GM18909 (cell line): ENCODE data around the gene SPAAR.
"Not testable (repeated sequence)": the region's sequence is repeated elsewhere in the genome, so short reads cannot be mapped to it uniquely, and the experiment has no call there.

ENCODE experiments used
- ATAC-seq: cut with Tn5 transposase; IDR thresholded peaks from one replicate; pipeline ENCODE4 v1.9.1; 2021; ENCODE audit warnings: mild to moderate bottlenecking; ENCODE audit not compliant: unreplicated experiment, poor library complexity

Gene SPAAR

DNA sequence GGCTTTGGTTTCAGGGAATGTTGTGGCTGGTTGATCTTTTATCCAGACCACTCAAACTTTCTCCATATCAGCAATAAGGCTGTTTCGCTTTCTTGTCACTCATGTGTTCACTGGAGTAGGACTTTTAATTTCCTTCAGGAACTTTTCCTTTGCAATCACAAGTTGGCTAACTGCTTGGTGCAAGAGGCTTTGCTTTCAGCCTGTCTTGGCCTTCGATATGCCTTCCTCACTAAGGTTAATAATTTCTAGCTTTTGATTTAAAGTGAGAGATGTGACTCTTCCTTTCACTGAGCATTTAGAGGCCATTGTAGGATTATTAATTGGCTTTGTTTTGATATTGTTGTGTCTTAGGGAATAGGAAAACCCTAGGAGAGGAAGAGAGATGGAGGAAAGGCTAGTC is 10.3 kb upstream of the SPAAR start:
- ATAC-seq, result no peak

DNA sequence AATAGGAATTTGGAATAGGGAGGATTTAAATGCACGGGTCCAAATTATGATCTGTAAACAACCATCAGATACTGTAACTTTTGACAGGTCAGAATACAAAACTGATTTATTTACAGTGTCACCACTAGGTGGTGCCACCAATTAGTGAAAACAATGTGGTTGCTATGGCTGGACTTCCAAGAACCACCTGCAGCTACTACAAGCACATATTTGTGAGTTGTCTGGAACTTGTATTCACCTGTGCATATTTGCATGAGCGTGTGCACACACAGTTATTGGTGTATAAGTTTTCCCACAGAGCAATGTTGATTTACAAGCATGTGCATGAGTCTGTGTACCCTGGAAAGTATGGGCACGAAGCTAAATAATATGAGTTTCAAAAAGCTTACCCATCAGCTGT is 6.2 kb upstream of the SPAAR start:
- no peak for ATAC-seq

DNA sequence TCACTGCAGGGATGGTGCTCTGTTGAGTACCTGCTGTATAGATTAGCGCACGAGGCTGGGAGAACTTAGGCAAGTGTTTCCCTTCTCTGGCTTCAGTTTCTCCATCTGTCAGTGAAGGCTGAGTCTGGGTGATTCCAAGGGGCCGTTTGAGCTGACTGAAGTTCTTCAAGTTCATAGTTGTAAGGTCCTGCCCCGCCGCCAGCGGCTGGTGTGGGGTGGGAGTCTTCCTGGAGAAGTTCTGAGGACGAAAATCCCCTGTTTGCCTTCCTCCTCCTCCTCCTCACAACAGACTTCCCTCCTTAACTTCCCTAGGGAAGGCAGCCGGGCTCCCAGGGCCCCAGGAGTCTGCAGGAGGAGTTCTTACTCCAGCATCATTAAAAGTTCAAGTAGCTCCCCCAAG is 5.0 kb upstream of the SPAAR start:
- no peak for ATAC-seq

DNA sequence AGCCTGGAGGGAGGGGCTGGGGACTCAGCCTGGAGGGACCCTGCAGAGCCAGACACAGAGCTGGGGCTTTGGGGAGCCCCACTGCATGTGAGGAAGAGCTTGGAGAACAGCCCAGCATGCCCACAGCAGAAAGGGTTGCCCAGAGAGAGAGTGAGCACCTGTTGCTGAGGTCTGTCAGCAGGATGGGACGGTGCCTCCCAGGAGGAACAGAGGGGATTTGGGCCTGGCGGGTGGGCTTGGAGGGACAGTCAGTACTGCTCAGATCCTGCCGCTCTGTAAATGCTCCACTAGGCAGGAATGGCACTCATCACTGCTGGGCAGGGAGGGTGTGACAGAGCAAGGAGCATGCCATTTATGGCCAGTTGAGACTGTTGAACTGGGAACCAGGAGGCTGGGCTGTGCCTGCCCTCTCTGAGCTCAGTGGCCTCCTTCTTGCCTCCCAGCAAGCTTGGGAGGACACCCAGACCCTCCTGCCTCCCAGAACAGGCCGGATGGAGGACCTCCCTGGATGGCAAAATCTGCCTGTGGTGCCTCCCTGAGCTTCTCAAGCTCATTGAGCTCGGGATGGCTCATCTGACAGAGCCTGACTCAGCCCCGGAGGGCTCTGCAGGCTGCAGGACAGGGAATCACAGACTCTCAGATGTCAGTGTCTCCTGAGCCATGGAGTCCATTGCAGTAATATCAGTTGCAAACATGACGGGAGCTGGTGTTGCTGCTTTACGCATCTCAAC is 4.1 kb upstream of the SPAAR start:
- no peak for ATAC-seq

DNA sequence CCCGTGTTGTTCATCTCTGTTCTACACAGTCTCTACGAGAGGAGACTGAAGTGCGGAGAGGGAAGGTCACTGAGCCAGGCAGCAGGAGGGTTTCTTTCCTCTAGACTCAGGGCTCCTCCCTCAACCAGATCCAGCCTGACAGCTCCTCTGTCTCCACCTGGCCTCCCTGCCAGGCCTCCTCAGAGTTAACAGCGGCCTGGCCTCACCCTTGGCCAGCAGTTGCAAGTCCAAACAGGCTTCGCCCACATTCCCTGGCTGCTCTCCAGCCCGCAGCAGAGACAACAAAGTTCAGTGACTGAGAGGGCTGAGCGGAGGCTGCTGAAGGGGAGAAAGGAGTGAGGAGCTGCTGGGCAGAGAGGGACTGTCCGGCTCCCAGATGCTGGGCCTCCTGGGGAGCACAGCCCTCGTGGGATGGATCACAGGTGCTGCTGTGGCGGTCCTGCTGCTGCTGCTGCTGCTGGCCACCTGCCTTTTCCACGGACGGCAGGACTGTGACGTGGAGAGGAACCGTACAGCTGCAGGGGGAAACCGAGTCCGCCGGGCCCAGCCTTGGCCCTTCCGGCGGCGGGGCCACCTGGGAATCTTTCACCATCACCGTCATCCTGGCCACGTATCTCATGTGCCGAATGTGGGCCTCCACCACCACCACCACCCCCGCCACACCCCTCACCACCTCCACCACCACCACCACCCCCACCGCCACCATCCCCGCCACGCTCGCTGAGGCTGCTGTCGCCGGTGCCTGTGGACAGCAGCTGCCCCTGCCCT is 3.2 kb upstream of the SPAAR start, which contains the start of gene HRCT1:
Gene HRCT1 (plus strand): TSS at position 291 of the 768 bp plus-strand sequence. CDS start 86 bp downstream, at position 377.
- ATAC-seq, result no peak

DNA sequence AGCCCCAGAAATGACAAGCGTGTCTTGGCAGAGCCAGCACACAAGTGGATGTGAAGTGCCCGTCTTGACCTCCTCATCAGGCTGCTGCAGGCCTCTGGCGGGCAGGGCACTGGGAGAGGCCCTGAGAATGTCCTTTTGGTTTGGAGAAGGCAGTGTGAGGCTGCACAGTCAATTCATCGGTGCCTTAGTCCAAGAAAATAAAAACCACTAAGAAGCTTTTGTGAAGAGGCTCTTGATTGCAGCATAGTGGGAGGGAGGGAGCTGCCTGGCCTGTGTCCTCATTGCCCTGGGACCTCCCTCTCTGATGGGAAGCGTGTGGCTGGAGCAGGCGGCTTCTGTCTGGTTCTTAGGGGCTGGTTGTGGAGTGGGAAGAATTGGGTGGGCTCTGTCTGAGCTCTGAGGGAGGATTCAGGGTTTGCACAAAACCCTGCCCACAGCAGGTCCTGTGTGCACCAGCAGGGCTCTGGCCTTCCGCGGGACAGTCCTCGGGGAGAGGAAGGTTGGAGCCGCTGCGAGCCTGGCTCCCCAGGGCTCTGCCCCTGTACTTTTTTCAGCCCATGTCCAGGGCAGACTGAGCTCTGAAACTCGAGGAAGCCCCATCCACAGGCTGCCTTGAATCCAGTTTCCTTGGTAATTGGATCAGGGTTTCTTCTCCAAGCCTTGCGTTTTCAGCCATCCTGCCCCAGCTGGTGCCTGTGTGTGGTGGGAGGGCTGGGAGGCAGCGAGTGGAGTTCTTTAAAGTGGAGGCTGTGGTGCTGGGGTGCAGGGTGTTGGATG is 2.2 kb upstream of the SPAAR start:
- ATAC-seq, result no peak

DNA sequence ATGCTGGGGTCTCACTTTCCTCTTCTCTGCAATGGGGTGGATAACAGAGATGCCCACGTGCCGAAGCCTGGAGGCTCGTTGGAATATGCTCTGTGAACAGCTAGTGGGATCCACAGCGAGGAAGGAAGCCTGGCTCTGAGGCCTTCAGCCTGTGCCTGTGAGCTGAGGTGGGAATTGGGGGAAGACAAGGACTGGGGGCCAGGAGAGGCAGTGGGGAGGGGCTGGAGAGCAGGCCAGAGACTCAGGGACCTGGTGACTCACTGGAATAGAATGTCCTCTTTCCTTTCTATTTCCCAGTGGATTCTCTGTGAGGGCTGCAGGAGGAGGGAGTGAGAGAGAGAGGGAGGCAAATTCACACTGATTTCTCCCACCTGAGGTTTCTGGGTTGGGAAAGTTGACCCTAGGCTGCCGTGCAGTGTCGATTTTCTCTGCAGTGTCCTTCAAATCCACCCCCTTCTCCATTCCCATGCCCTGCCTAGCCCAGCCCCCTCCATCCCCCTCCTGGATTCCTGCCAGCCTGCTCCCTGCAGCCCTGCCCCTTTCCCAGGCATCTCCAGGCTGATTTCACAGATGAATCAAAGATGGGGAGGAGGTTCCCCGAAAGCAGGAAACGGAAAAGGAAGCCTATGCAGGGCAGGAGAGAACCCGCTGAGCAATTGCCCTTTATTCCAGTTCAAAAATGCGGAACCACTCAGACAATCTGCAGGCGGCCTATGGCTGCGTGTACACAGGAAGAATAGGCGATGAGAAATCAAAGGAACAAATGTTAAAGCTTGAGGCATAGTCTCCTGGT is 1.4 kb upstream of the SPAAR start:
- ATAC-seq, result no peak

DNA sequence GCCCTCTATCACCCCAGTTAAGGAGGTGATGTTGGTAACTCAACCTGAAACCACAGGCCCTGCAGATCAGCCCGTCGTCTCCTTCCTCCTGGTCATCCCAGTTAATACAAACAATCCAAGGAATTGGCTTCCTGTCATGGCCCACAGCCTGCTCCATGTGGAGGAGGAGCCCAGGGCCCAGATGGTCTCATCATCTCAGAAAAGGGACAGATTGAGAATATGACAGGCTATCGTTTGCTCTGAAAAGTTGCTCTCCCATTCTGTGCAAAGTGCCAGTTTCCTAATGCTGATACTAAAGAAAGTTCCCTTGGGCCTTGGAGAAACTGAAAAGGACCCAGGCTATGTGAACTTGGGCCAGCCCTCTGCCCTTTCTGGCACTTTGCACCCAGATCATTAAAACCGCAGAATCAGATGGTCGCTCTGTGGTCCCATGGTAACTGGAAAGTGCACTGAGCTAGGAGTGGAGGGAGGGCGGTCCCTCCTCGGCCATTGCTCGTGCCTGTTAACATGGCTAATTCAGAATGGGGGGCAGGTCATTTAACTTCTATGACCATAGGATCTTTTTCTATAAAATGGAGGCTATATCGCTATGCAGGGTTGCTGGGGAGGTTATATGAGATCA is 675 bp upstream of the SPAAR start:
- ATAC-seq, result no peak

DNA sequence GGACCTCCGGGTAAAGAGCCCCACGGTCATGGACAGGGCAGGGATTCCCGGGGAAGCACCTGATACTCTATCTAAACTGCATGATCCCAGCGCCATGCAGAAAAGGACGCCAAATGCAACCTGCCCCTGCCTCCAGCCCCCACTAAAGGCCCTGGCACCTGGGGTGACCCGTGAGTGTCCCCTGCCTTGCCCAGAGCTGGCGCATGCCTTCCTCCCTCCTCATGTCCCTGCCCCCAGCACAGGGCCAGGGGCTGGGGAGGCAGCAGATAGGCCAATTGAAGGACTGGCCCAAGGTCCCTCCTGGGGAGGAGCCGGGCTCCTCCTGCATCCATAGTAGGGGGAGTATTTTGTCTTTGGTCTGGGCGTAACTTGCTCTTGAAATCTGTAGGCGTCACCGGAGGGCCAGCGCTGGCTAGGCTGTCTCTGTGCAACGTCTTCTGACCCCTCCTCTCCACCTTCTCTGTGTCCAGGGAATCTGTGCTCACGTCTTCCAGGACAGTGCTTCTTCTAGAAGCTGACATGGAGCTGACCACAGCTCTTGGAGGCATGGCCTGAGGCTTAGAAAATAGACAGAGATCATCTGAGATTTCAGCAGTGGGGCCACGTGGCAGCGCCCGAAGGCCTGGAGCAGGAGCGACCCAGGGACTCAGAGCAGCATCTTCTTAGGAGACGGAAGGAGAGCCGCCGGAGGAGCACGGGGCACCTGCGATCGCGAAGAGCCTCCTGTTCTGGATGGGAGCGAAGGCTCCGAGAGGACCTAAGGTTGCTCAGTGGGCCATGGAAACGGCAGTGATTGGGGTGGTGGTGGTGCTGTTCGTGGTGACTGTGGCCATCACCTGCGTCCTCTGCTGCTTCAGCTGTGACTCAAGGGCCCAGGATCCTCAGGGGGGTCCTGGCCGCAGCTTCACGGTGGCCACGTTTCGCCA is 660 bp downstream of the SPAAR start:
- no peak for ATAC-seq

DNA sequence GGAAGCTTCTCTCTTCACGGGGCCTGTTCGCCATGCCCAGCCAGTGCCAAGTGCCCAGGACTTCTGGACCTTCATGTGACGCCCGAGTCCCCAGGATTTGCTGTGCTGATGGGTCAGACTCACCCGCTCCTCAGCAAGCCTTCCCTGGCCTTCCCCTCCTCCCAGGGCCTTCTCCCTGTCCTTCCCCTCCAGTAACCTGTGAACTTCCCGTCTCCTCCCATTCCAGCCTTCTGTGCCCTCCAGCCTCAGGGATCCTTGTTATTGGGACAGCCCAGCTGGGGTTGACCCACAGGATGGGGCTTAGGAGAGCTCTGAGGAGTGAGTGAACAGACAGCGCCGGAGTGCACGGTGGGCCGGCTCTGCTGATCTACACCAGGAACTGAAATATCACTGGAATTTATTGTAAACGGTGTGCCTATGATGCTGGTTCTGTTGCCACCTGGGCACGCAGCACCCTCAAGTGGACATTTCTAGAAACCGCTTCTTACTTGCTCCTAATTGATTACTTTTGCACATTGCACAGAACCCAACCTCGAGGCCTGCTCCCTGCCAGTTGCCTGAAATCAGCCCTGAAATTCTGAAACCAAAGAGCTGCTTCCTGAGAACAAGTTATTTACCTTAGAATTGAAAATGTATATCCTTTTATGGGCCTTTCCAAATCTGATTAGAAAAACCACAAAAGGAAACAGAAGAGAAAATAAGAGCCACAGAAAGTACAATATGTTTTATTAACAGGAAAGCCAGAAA is 1.5 kb downstream of the SPAAR start:
- ATAC-seq, result no peak

DNA sequence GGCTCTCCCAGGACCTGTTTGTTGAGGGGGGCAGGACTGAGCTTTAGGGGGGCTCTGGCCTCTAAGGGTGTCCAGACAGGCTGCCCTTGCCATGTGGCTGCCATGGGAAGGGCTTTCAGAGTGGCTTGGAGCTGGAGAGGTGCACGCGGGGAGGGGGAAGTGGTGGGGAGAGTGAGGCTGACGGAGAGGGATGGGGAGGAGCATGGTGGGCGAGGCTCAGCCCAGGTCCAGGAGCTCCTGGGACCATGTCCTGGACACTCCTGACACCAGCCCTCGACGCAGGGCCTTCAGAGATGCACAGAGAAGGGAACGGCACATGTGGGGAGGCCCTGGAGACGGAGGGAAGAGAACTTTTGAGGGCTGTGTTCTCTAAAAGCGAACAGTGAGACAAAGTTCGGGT is 2.4 kb downstream of the SPAAR start:
- ATAC-seq, result no peak

DNA sequence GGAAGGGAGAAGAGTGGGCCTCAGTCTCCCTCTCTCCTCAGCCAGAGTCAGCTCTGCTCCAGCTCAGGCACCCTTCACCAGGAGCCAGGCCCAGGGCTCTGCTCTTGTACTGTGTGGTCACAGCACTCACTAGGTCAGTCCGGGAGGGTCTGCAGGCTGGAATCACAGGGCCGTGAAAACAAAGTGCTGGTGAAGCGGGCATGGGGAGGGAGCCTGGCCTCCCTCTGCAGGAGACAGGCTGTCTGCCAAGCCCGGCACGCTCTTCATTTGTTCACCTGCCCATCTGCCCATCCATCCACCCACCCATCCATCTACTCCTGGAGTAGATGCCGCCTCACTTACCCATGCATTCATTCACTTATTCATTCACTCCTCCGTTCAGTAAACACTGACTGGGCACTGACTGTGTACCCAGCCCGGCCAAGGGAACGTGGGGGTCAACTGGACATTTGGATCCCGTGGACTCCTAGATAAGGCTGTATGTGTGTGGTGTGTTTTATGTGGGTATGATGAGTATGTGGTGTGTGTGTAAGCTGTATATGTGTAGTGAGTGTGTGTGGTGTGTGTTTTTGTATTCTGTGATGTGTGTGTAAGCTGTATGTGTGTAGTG is 3.6 kb downstream of the SPAAR start:
- no peak for ATAC-seq

DNA sequence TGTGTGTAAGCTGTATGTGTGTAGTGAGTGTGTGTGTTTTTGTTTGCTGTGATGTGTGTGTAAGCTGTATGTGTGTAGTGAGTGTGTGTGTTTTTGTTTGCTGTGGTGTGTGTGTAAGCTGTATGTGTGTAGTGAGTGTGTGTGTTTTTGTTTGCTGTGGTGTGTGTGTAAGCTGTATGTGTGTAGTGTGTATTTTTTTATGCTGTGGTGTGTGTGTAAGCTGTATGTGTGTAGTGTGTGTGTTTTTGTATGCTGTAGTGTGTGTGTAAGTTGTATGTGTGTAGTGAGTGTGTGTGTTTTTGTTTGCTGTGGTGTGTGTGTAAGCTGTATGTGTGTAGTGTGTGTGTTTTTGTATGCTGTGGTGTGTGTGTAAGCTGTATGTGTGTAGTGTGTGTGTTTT is 4.1 kb downstream of the SPAAR start:
- ATAC-seq, result not testable (repeated sequence)

DNA sequence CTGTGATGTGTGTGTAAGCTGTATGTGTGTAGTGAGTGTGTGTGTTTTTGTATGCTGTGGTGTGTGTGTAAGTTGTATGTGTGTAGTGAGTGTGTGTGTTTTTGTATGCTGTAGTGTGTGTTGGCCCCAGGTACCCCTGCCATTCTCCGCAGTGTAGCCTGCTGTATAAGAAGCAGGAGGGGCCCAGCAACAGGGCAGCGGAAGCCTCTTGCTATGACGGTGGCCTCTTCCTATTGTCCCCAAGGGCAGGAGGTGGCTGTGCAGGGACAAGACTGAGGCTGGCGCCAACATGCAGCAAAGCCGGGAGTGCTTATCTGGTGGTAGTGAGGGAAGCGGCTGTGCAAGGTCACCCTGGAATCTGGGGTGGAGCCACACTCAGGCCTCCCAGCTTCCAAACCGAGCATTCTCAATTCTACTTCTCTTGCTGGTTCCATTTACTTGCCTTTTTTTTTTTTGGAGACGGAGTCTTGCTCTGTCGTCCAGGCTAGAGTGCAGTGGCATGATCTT is 5.1 kb downstream of the SPAAR start:
- ATAC-seq, result no peak

DNA sequence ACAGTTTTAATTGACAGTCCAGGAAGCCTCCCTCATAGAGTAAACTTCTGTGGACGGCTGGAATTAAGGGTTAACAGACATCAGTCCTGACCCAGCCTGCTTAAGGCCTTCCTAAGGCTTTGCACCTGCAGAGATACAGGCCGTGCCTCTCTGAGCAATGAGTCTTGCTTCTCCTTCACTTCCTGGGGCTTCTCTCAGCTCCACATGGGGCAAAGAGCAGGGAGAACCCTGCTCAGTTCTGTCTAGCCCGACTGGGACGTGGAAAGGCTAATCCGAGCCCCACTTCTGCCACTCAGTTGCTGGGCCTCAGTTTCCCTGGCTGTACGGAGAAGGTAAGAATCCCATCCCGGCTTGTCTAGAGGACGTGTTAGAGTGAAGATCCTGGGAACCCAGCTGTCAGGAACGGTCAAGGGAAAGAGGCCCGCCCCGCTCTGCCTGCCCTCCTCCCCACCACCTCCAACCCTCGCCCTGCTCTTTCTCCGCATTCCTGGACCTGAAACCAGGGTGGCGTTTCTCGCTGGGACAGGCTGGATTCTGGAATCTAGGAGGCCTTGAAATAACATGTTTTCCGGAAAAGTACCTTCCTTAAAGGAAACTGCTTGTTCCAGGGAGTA is 6.5 kb downstream of the SPAAR start:
- no peak for ATAC-seq

DNA sequence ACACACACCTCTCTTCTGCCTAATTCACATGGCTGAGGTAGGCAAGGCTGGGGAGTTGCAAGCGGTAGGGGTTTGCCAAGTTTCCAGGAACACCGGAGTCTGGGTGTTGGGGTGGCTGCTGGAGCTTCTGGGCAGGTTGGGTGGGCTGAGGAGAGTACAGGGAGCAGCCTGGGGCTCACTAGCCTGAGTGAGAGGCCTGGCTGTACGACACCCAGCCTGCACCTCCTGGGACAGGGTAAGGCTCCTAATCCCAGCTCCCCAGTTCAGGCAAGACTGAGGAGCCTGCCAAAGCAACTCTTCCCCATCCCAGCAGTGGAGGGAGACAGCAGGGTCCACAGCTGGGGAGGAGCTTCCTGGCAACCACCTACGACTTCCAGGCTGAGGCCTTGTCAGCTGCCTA is 8.0 kb downstream of the SPAAR start:
- no peak for ATAC-seq

DNA sequence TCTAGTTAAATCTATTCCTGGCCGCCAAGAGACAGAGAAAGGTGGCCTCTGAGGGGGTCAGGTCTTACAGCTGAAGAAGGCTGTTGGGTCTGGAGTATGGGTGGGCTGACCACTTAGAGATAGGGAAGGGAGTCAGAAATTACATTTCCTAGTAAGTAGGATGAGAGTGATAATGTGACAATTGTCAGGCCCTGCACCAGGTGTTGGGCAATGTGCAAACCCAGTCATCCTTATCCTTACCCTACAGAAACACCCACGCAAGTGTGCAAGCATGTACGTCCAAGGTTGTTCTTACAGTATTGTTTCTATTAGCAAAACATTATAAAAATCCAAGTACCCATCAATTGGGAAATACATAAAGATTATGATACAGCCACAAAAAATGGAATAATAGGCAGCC is 9.5 kb downstream of the SPAAR start:
- ATAC-seq, result no peak
